GM12892 (cell line): Measurements from ENCODE around the gene PRSS2.

Experiments used
- POLR2A ChIP-seq: IDR thresholded peaks from 2 replicates; pipeline ENCODE4 v1.6.1; 2011; ENCODE audit warnings: low read depth, low read length, control low read depth
- POLR2AphosphoS5 ChIP-seq: IDR thresholded peaks from 2 replicates; pipeline ENCODE4 v1.6.1; 2011; ENCODE audit warnings: low read depth, low read length, control low read depth

DNA sequence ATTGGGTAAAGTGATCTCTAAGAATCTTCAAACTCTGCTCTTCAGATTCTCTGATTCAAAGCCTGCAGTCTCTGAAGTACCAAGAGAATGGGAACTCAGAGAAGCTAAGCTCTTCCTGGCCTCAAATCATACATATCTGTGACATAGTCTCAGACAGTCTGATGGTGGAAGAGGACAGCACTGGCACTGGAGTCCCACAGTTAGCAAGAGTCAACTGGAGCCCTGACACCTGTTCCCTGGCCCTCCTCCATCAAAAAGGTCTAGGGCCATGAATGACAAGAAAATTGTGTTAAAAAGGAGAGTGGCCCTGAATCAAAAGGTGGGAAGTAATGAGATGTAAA, 37.7 kb downstream of the PRSS2 start:
- TF ChIP-seq POLR2A (no peak), POLR2AphosphoS5 (no peak)
